Measurements from ENCODE around the gene TEK.
A peak's percentile ranks its signal among the peaks of the same experiment; 100 is the strongest.
"Not testable (repeated sequence)": the region's sequence is repeated elsewhere in the genome, so short reads cannot be mapped to it uniquely, and the experiment has no call there.

The TEK gene

GRCh38 chr9:27182421-27182820, 73.4 kb downstream of the TEK start:
- no peak for DNase-seq

DNA sequence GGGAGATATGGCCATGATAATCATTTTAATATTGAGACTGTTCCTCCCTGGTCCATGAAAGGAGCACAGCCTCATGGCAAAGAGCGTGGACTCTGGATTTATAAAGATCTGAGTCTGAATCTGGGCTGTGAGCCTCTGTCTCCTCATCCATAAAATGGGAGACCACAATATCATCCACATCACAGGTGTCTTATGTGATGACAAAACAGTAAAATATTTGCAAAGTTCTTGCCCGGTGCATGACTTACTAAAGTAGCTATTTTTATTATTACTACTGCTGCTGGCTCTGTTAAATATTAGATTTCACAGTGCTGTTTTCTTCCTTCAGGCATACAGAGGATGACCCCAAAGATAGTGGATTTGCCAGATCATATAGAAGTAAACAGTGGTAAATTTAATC, 74.1 kb downstream of the TEK start:
- DNase-seq = no peak

DNA sequence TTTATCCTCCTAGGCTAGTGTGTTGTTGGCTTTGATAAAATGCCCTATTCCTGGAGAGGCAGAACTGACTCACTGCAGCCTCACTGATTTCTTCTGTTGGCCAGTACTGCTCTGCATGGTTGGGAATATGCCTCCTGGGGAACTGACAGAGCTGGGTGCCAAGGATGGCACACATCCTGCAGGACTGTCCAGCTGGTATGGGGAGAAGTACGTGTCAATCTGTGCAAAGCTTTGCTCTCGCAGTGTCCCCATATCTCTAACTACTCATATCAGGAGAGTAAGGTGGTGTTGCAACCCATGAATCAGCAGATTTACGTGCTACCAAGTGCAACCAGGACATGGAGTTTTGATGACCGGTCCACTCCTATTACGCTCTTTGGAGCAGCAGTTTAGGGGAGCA, 74.7 kb downstream of the TEK start:
- no peak for DNase-seq

DNA sequence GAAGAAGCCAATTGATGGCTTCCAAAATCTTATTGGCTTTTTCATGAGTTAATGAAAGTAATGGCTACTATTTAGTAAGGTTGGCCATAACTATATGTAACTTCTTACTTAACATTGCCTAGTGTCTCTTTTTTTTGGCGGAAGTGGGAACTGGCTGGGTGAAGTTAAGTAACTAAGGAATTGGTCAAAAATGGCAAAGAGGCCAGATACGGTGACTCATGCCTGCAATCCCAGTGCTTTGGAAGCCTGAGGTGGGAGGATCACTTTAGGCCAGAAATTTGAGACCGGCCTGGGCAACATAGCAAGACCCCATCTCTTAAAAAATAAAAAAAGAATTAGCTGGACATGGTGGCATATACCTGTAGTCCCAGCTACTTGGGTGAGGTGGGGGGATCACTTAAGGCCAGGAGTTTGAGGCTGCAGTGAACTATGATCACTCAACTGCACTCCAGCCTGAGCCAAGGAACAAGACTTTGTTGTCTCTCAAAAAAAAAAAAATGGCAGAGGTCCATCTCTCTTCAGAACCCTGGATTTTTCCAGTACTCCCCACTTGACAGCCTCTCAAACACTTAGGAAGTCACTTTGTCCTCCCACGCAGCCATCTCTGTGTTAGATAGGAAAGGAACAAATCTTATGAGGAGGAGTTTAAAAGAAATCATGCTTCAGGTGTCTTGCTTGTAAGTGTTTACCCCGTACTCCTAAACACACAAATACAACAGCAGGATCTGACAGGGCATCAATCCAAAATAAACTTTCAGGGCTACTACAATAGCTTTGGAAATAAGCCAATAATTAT, 75.7 kb downstream of the TEK start:
- no peak for DNase-seq

GRCh38 chr9:27188426-27188825, 79.4 kb downstream of the TEK start:
- DNase-seq = no peak

DNA sequence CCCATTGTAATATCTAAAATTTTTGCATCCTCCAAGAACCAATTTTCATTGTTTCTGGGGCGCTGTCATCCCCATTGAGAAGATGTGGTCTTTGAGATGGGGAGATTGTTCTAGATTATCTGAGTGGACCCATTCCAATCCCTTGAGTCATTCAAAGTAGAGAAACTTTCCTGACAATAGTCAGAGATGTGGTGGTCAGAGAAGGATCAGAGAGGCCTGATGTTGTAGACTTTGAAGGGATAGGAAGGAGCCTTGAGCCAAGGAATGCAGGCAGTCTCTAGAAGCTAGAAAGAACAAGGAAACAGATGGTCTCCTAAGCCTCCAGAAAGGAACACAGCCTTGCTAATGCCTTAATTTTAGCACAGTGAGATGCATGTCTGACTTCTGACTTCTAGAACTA, 80.4 kb downstream of the TEK start:
- DNase-seq = no peak

GRCh38 chr9:27192291-27192960, 83.4 kb downstream of the TEK start:
- DNase-seq = no peak

- peak; percentile 6 for DNase-seq
These were observed 84.9 kb downstream of the TEK start for GRCh38 chr9:27193886-27194285.

DNA sequence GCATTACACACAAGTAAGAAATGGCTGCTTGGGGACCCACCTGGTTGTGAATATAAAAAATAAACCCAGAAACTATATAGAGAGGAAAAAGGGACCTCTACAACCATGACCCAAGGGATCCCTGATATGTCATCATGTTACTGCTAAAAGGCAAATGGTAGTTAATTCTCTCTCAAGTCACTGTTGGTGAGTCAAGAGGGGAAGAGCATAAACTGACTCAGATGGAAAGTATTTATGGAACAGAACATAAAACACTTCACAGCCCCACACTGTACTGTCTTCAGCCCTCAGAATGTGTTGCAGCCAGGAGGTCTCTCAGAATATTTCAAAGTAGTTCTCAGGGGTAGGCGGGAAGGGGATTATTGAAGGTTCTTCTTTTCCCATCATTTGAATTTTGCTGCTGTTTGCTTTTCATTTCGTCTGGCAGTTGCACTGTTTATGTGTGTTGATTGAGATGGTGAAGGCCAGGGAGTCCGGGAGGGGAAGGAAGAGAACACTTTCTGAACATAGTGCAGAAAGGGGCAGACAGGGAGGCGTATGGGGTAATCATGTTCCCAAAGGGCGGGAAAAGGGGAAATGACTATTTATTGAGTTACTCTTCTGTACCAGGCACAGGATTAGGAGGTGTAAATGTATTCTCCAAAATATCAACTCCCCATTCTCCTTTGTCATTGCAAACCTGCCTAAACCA, 85.5 kb downstream of the TEK start:
- DNase-seq = peak; percentile 40

- no peak for DNase-seq
These were observed 86.2 kb downstream of the TEK start for GRCh38 chr9:27195191-27195590.

DNA sequence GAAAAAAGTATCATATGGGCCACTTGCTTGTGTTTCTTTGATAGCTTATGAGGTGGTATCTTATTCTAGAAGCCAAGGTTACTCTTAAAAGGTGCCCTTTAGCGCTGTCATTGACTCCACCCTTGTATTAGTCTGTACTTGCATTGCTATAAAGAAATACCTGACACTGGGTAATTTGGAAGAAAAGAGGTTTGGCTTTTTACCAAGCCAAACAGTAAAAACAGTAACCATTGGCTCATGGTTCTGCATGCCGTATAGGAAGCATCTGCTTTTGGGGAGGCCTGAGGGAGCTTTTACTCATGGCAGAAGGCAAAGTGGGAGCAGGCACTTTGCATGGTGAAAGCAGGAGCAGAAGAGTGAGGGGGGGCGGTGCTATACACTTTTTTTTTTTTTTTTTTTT, 87.4 kb downstream of the TEK start:
- DNase-seq = no peak

DNA sequence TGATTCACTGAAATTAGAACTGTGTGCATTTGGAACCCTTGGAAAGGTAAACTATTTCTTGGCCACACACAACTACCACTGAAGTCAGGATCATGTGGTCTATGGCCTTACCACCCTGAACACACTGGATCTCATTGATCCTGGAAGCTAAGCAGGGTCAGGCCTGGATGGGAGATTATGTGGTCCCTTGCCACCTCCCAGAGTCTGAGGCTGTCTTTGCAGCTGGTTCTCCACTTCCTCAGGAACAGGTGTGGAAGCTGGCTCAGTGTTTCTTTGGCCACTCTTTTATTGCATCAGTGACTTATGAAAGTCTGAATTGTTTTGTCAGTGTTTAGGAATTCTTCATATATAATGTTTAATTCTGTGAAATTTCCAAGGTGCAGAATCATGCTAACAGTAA, 89.2 kb downstream of the TEK start:
- DNase-seq = no peak

DNA sequence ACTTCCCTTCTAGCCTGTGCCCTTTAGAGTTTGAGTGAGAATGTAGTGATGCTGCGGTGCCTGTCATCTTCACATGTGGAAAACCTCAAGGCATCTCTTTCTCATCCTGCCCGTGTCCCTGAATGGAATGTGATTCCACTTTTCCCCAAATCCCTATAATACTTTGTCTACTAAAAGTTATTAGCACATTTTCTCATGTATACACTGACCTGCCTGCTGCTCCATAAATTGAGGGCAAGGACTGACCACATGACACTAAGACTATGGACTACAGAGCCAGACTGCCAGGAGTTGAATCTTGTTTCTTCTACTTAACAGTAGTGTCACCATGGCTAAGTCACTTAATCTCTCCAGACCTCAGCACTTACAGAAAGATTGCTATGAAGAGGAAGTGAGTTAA, 93.0 kb downstream of the TEK start:
- no peak for DNase-seq

- DNase-seq = no peak
These were observed 94.8 kb downstream of the TEK start for GRCh38 chr9:27203783-27204182.

- DNase-seq = no peak
These were observed 95.6 kb downstream of the TEK start for GRCh38 chr9:27204578-27204977.

DNA sequence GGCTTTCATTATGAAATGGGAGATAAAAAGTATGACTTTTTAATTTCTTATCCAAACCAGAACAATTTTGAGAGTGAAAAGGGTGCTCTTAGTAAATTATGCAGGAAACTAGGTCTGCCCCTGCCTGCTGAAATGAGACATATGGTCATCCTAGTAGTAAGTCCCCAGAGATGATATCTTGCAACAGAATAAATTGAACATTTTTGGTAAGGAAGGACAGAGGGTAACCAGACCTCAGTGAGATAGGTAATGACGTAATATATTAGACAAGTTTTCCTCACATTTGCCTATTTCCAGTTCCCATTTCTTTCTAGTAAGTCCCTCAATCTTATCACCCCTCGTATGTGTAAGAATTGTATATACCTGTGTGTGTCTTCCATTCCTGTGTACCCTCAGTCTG, 96.2 kb downstream of the TEK start:
- no peak for DNase-seq

DNA sequence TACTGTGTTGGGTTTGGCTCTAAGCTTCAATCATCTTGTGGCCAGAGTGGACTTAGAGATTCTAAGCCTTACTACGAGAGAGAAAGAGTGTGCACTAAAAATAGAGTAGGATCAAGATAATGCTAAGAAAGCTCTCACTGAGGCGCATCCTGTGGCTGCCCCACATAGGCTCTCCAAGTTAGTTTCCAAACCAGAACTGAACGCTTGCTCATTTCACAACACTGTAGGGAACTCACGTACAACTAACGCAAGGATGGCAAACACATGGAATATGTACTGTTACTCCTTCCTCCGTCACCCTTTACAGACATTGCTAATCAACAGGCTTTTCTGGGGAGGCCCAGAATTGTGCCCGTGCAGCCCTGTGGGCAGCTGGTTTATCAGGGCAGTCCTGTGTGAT, 97.0 kb downstream of the TEK start:
- no peak for DNase-seq

- no peak for DNase-seq
These were observed 100.0 kb downstream of the TEK start for GRCh38 chr9:27209034-27209433.

DNA sequence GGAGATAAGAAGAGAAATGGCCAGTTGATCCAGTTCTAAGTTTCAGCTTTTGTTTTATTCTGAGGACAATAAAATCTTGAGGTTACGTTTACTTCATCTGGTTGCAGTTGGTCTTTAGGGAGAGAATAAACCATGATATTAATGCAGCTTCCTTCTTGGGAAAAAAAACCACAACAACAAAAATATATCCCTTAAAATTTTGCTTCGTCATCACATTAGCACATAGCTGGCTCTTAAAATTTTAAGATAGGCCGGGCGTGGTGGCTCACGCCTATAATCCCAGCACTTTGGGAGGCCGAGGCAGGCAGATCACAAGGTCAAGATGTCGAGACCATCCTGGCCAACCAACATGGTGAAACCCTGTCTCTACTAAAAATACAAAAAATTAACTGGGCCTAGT, 101.6 kb downstream of the TEK start:
- DNase-seq = no peak

GRCh38 chr9:27212191-27212590, 103.2 kb downstream of the TEK start:
- DNase-seq = no peak

- DNase-seq = no peak
These were observed 103.6 kb downstream of the TEK start for GRCh38 chr9:27212621-27213020.

GRCh38 chr9:27227192-27227591, 118.2 kb downstream of the TEK start:
- no peak for DNase-seq

DNA sequence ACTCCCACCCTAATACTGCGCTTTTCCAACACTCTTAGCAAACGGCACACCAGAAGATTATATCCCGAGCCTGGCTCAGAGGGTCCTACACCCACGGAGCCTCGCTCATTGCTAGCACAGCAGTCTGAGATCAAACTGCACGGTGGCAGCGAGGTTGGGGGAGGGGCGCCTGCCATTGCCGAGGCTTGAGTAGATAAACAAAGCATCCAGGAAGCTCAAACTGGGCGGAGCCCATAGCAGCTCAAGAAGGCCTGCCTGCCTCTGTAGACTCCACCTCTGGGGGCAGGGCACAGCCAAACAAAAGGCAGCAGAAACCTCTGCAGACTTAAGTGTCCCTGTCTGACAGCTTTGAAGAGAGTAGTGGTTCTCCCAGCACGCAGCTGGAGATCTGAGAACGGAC, 130.6 kb downstream of the TEK start:
- not testable (repeated sequence) for DNase-seq

DNA sequence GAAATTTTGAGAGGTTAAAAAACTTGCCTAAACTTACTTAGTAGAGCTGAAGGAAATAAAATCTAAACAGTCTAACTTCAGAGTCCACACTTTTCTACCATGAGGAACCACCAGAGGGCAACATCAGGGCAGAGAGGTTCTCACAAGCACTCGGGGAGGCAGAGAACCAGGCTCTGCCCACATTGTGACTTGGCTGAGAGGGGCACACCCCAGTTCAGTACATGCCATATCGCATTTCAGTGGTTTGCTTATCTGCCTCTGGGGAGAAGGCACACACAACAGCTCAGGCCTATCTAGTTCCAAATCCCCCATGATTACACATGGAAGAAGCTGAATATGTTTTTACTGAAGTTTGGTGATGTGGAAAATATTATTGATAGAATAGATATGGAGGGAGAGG, 138.7 kb downstream of the TEK start:
- peak; percentile 14 for DNase-seq
